ENCODE data around the gene AP1M2.
A peak's percentile ranks its signal among the peaks of the same experiment; 100 is the strongest.

The AP1M2 gene

DNA sequence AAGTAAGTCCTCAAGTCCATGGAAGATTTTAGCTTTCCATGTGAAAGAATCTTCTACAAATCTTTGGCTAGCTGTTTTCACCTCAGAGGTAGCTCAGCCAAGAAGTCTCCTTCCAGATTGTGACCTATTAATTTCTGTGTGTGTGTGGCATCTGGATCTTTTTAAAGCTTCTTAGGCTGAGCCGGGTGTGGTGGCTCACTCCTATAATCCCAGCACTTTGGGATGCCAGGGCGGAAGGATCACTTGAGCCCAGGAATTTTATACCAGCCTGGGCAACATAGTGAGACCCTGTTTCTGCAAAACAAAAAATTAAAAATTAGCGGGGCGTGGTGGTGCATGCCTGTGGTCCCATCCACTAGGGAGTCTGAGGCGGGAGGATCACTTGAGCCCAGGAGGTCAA, 24.8 kb upstream of the AP1M2 start:
- TF ChIP-seq GLIS3 (CRISPR knock-in tag; IDR thresholded peaks at IDR 0.05) (no peak), ZNF8 (CRISPR knock-in tag; IDR thresholded peaks at IDR 0.05) (no peak), ZNF70 (CRISPR knock-in tag; IDR thresholded peaks at IDR 0.05) (no peak)
- no peak for ATAC-seq

GRCh38 chr19:10604460-10604980, 17.4 kb upstream of the AP1M2 start:
- no peak for TF ChIP-seq SNAI2 (CRISPR knock-in tag; IDR thresholded peaks at IDR 0.05)
- no peak for TF ChIP-seq PATZ1 (CRISPR knock-in tag; IDR thresholded peaks at IDR 0.05; ENCODE audit: borderline replicate concordance)
- TF ChIP-seq ISL1 (CRISPR knock-in tag; IDR thresholded peaks at IDR 0.05), result no peak
- TF ChIP-seq ESRRG (CRISPR knock-in tag; IDR thresholded peaks at IDR 0.05), result no peak
- no peak for TF ChIP-seq ARNTL (CRISPR knock-in tag; IDR thresholded peaks at IDR 0.05; ENCODE audit: borderline replicate concordance, low read depth)
- TF ChIP-seq ZNF8 (CRISPR knock-in tag; IDR thresholded peaks at IDR 0.05), result no peak
- TF ChIP-seq BACH2 (CRISPR knock-in tag; IDR thresholded peaks at IDR 0.05; ENCODE audit: borderline replicate concordance), result no peak
- no peak for ATAC-seq

DNA sequence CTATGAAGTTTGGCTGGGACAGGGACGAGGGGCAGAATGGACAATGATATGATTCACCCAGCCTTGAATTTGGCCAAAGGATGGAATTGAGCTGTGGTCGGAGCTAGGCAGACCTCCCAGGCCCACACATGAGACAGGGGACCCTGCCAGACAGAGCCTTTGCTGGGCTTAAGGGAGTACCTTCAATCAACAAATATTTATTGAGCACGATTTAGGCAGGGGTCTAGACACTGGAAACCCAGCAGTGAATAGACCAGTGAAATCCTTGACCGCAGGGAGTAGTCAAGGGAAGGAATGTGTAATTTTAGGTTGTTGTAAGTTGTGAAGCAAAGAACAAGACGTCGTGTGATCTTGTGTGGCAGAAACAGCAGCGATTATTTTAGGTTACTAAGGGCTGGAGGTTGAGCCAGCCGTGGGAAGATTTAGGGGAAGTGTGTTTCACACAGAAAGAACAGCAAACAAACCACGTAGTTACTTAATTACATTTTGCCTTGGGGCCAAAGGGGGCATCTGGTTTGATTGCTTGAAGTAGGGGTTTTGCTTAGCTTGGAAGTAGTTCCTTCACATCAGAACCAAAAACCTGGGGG, 16.9 kb upstream of the AP1M2 start:
- no peak for ATAC-seq

GRCh38 chr19:10603084-10603872, 16.2 kb upstream of the AP1M2 start:
- no peak for TF ChIP-seq PATZ1 (CRISPR knock-in tag; IDR thresholded peaks at IDR 0.05; ENCODE audit: borderline replicate concordance)
- TF ChIP-seq, protein P1, sequence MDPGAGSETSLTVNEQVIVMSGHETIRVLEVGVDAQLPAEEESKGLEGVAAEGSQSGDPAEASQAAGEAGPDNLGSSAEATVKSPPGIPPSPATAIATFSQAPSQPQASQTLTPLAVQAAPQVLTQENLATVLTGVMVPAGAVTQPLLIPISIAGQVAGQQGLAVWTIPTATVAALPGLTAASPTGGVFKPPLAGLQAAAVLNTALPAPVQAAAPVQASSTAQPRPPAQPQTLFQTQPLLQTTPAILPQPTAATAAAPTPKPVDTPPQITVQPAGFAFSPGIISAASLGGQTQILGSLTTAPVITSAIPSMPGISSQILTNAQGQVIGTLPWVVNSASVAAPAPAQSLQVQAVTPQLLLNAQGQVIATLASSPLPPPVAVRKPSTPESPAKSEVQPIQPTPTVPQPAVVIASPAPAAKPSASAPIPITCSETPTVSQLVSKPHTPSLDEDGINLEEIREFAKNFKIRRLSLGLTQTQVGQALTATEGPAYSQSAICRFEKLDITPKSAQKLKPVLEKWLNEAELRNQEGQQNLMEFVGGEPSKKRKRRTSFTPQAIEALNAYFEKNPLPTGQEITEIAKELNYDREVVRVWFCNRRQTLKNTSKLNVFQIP (CRISPR knock-in tag; IDR thresholded peaks at IDR 0.05; ENCODE audit: borderline replicate concordance, low read depth), result no peak
- TF ChIP-seq GLIS3 (CRISPR knock-in tag; IDR thresholded peaks at IDR 0.05), result no peak
- TF ChIP-seq, protein P2, sequence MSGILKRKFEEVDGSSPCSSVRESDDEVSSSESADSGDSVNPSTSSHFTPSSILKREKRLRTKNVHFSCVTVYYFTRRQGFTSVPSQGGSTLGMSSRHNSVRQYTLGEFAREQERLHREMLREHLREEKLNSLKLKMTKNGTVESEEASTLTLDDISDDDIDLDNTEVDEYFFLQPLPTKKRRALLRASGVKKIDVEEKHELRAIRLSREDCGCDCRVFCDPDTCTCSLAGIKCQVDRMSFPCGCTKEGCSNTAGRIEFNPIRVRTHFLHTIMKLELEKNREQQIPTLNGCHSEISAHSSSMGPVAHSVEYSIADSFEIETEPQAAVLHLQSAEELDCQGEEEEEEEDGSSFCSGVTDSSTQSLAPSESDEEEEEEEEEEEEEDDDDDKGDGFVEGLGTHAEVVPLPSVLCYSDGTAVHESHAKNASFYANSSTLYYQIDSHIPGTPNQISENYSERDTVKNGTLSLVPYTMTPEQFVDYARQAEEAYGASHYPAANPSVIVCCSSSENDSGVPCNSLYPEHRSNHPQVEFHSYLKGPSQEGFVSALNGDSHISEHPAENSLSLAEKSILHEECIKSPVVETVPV (CRISPR knock-in tag; IDR thresholded peaks at IDR 0.05), result no peak
- TF ChIP-seq BACH2 (CRISPR knock-in tag; IDR thresholded peaks at IDR 0.05; ENCODE audit: borderline replicate concordance), result no peak
- no peak for TF ChIP-seq ZNF70 (CRISPR knock-in tag; IDR thresholded peaks at IDR 0.05)
- no peak for TF ChIP-seq PPARA (CRISPR knock-in tag; IDR thresholded peaks at IDR 0.05; ENCODE audit: borderline replicate concordance)
- TF ChIP-seq ARNTL (CRISPR knock-in tag; IDR thresholded peaks at IDR 0.05; ENCODE audit: borderline replicate concordance, low read depth), result no peak
- TF ChIP-seq, protein P3, sequence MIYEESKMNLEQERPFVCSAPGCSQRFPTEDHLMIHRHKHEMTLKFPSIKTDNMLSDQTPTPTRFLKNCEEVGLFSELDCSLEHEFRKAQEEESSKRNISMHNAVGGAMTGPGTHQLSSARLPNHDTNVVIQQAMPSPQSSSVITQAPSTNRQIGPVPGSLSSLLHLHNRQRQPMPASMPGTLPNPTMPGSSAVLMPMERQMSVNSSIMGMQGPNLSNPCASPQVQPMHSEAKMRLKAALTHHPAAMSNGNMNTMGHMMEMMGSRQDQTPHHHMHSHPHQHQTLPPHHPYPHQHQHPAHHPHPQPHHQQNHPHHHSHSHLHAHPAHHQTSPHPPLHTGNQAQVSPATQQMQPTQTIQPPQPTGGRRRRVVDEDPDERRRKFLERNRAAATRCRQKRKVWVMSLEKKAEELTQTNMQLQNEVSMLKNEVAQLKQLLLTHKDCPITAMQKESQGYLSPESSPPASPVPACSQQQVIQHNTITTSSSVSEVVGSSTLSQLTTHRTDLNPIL (CRISPR knock-in tag; IDR thresholded peaks at IDR 0.05; ENCODE audit: low read depth), result no peak
- peak; percentile 24; the same call in 2 of the 3 replicates for ATAC-seq

More for the DNA sequence above, 16.9 kb upstream of the AP1M2 start:
- TF ChIP-seq ZFP3 (CRISPR knock-in tag; IDR thresholded peaks at IDR 0.05), result no peak

Data from SK-N-SH treated with all-trans-retinoic acid at 6 μM for 48 hours (cell line).